ENCODE results near the gene SFMBT2.
A peak's percentile ranks its signal among the peaks of the same experiment; 100 is the strongest.

The SFMBT2 gene

GRCh38 chr10:7361316-7361715 is 49.5 kb downstream of the SFMBT2 start:
- CTCF ChIA-PET = interaction anchor here (1.5 kb wide), 1 partner anchor 10 kb away, joined by 4 read pairs; no protein-coding TSS in a partner anchor
- no peak for TF ChIP-seq ZNF384 (IDR thresholded peaks at IDR 0.05)
- no peak for TF ChIP-seq ARNT (IDR thresholded peaks at IDR 0.05)
- TF ChIP-seq CTBP1 (IDR thresholded peaks at IDR 0.05; ENCODE audit: borderline replicate concordance) = no peak
- no peak for TF ChIP-seq HDGF (IDR thresholded peaks at IDR 0.05; ENCODE audit: borderline replicate concordance)
- TF ChIP-seq NFRKB (IDR thresholded peaks at IDR 0.05) = no peak
- TF ChIP-seq SUZ12 (IDR thresholded peaks at IDR 0.05) = no peak
- TF ChIP-seq, protein P1, sequence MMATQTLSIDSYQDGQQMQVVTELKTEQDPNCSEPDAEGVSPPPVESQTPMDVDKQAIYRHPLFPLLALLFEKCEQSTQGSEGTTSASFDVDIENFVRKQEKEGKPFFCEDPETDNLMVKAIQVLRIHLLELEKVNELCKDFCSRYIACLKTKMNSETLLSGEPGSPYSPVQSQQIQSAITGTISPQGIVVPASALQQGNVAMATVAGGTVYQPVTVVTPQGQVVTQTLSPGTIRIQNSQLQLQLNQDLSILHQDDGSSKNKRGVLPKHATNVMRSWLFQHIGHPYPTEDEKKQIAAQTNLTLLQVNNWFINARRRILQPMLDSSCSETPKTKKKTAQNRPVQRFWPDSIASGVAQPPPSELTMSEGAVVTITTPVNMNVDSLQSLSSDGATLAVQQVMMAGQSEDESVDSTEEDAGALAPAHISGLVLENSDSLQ (IDR thresholded peaks at IDR 0.05) = no peak
- TF ChIP-seq ELF4 (IDR thresholded peaks at IDR 0.05) = no peak
- TF ChIP-seq FOXM1 (IDR thresholded peaks at IDR 0.05; ENCODE audit: borderline replicate concordance) = no peak
- no peak for TF ChIP-seq L3MBTL2 (conservative IDR thresholded peaks at IDR 0.05)
- no peak for TF ChIP-seq BHLHE40 (IDR thresholded peaks at IDR 0.05; ENCODE audit: borderline replicate concordance)
- no peak for TF ChIP-seq FOXA1 (IDR thresholded peaks at IDR 0.05)
- TF ChIP-seq SP1 (IDR thresholded peaks at IDR 0.05) = no peak
- DNase-seq (ENCODE audit: extremely low spot score) = no peak
- POLR2A ChIA-PET = no interaction called here

GRCh38 chr10:7359954-7360353 is 50.9 kb downstream of the SFMBT2 start:
- TF ChIP-seq FOXA1 (IDR thresholded peaks at IDR 0.05) (no peak), LEF1 (IDR thresholded peaks at IDR 0.05; ENCODE audit: borderline replicate concordance) (no peak), BHLHE40 (IDR thresholded peaks at IDR 0.05; ENCODE audit: borderline replicate concordance) (no peak), ARNT (IDR thresholded peaks at IDR 0.05) (no peak), ZNF384 (IDR thresholded peaks at IDR 0.05) (no peak)
- ChIA-PET POLR2A (no interaction called here), CTCF (interaction anchor here (1.0 kb wide), 1 partner anchor 15 kb away, joined by 4 read pairs; no protein-coding TSS in a partner anchor)
- DNase-seq (ENCODE audit: extremely low spot score) = no peak

GRCh38 chr10:7359356-7359755 is 51.5 kb downstream of the SFMBT2 start:
- CTCF ChIA-PET = interaction anchor here (0.6 to 1.0 kb wide), 2 partner anchors 16 to 49 kb away, joined by 3 to 4 read pairs; no protein-coding TSS in a partner anchor

DNA sequence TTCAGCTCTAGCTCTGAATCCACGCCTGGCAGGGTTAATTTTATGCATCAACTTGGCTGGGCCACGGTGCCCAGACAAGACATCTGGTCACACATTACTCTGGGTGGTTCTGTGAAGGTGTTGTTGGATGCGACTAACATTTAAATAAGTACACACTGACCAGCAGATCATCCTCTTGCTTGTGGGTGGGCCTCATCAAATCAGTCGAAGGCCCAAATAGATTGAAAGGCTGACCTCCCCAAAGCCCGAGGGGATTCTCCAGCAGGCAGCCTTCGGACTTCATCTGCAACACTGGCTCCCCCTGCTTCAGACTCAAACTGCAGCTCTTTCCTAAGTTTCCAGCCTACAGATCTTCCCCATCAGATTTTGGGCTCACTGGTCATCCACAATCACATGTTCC is 53.6 kb downstream of the SFMBT2 start:
- ChIA-PET POLR2A (no interaction called here), CTCF (no interaction called here)
- no peak for DNase-seq (ENCODE audit: extremely low spot score)
- TF ChIP-seq NFRKB (IDR thresholded peaks at IDR 0.05) (no peak), ARNT (IDR thresholded peaks at IDR 0.05) (no peak), FOXA1 (IDR thresholded peaks at IDR 0.05) (no peak), FOXM1 (IDR thresholded peaks at IDR 0.05; ENCODE audit: borderline replicate concordance) (no peak), HDGF (IDR thresholded peaks at IDR 0.05; ENCODE audit: borderline replicate concordance) (no peak), ZNF384 (IDR thresholded peaks at IDR 0.05) (no peak), FOXK2 (IDR thresholded peaks at IDR 0.05) (no peak), SP1 (IDR thresholded peaks at IDR 0.05) (no peak), TARDBP (IDR thresholded peaks at IDR 0.05) (no peak), ELF4 (IDR thresholded peaks at IDR 0.05) (no peak), SUZ12 (IDR thresholded peaks at IDR 0.05) (no peak), CTBP1 (IDR thresholded peaks at IDR 0.05; ENCODE audit: borderline replicate concordance) (no peak)
- TF ChIP-seq, protein P1 (IDR thresholded peaks at IDR 0.05) = no peak

More at GRCh38 chr10:7359356-7359755, 51.5 kb downstream of the SFMBT2 start:
- no peak for DNase-seq (ENCODE audit: extremely low spot score)
- TF ChIP-seq BHLHE40 (IDR thresholded peaks at IDR 0.05; ENCODE audit: borderline replicate concordance) = no peak
- no peak for TF ChIP-seq CTBP1 (IDR thresholded peaks at IDR 0.05; ENCODE audit: borderline replicate concordance)
- no peak for TF ChIP-seq HDGF (IDR thresholded peaks at IDR 0.05; ENCODE audit: borderline replicate concordance)
- no peak for TF ChIP-seq TARDBP (IDR thresholded peaks at IDR 0.05)
- no peak for TF ChIP-seq FOXA1 (IDR thresholded peaks at IDR 0.05)
- no peak for TF ChIP-seq ELF4 (IDR thresholded peaks at IDR 0.05)
- TF ChIP-seq FOXM1 (IDR thresholded peaks at IDR 0.05; ENCODE audit: borderline replicate concordance) = no peak
- TF ChIP-seq L3MBTL2 (conservative IDR thresholded peaks at IDR 0.05) = no peak
- TF ChIP-seq, protein P1 (IDR thresholded peaks at IDR 0.05) = no peak
- TF ChIP-seq NFRKB (IDR thresholded peaks at IDR 0.05) = no peak
- no peak for TF ChIP-seq ARNT (IDR thresholded peaks at IDR 0.05)
- TF ChIP-seq FOXK2 (IDR thresholded peaks at IDR 0.05) = no peak
- no peak for TF ChIP-seq SUZ12 (IDR thresholded peaks at IDR 0.05)
- no peak for TF ChIP-seq SP1 (IDR thresholded peaks at IDR 0.05)
- TF ChIP-seq LEF1 (IDR thresholded peaks at IDR 0.05; ENCODE audit: borderline replicate concordance) = no peak
- TF ChIP-seq ZNF384 (IDR thresholded peaks at IDR 0.05) = no peak
- POLR2A ChIA-PET = no interaction called here

GRCh38 chr10:7354330-7355047 is 56.3 kb downstream of the SFMBT2 start:
- no peak for TF ChIP-seq HDGF (IDR thresholded peaks at IDR 0.05; ENCODE audit: borderline replicate concordance)
- TF ChIP-seq ELF4 (IDR thresholded peaks at IDR 0.05) = no peak
- TF ChIP-seq FOXK2 (IDR thresholded peaks at IDR 0.05) = no peak
- no peak for TF ChIP-seq L3MBTL2 (conservative IDR thresholded peaks at IDR 0.05)
- no peak for TF ChIP-seq BHLHE40 (IDR thresholded peaks at IDR 0.05; ENCODE audit: borderline replicate concordance)
- TF ChIP-seq SP1 (IDR thresholded peaks at IDR 0.05) = no peak
- TF ChIP-seq, protein P1 (IDR thresholded peaks at IDR 0.05) = peak; percentile 88
- no peak for TF ChIP-seq NFRKB (IDR thresholded peaks at IDR 0.05)
- TF ChIP-seq FOXA1 (IDR thresholded peaks at IDR 0.05) = no peak
- peak; percentile 45; the same call in 1 of the 2 replicates for TF ChIP-seq CTBP1 (IDR thresholded peaks at IDR 0.05; ENCODE audit: borderline replicate concordance)
- TF ChIP-seq ZNF384 (IDR thresholded peaks at IDR 0.05) = no peak
- TF ChIP-seq ARNT (IDR thresholded peaks at IDR 0.05) = no peak
- no peak for TF ChIP-seq FOXM1 (IDR thresholded peaks at IDR 0.05; ENCODE audit: borderline replicate concordance)
- no peak for TF ChIP-seq SUZ12 (IDR thresholded peaks at IDR 0.05)
- no peak for TF ChIP-seq TARDBP (IDR thresholded peaks at IDR 0.05)

More at GRCh38 chr10:7354330-7355047, 56.3 kb downstream of the SFMBT2 start:
- POLR2A ChIA-PET = no interaction called here
- DNase-seq (ENCODE audit: extremely low spot score) = peak; percentile 24
- CTCF ChIA-PET = no interaction called here

Data from HEK293T (cell line).